IPS DF 19.7 (cell line): ENCODE measurements around the gene DIPK1A.

Source experiments
- DNase-seq: peaks from one replicate; pipeline ENCODE4 v3.0.0-alpha.2; 2013; ENCODE audit warnings: low read depth, low spot score

DIPK1A gene

GRCh38 chr1:92877792-92878191 is 83.5 kb downstream of the DIPK1A start:
- no peak for DNase-seq

DNA sequence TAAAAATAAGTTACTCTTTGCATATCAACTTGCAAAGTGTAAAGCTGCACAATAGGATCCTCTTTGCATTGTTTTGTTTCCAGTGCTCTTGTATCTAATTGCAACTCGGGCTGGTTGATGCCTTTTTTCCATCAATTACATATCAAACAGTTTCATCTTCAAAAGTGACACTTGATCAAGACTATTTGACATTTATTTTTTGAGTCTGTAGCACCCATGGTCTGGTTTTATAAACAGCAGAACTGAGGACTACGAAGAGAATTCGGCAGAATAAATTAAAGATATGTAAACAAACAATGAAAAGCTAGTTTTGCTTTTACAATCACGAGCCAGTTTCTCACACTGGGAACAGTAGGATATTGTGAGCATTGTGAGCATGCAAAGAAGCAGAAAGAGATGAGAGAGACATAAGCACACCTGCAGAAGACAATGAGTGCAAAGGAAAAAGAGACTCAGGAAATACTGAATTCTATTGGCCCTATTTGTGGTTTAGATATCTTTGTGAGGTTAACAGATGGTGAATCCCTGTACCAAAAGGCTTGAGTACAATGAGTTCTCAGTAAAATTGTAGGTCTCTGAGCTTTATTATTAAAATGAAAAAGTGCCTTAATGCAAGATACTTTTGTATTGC is 84.1 kb downstream of the DIPK1A start:
- no peak for DNase-seq

DNA sequence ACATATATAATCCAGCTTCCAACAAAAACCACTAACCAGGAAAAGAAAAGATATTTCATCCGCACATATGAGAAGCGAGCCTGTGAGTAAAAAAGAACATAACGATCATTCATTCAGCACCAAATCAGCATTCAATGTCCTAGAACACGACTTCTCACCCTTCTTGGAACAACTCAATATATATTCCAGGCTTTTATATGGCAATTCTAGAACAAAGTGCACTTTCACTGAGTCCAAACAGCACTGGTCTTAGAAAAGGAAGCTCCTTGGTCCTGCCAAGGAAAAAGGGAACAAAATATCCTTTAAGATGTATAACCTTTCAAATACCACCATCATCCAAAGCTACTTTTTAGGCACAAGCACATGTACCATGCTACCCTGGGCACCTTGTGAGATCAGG is 84.9 kb downstream of the DIPK1A start:
- DNase-seq: no peak

DNA sequence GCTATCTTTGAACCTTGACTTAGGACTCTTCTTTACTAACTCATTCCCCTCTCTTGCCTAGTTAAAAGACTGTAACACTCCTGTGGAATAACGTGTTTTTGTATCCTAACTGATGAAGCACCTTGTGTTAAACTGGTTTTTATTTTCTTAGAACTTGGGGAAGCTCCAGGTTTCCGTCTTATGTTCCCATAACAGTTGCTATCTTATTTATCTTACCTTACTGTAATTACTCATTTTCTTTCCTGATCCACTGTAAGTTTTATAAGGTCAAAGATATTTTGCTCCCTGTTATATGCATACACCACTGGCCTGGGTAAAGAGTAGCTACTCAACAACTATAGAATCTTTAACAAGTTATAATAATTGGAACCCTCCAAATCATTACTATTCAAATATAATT is 86.3 kb downstream of the DIPK1A start:
- no peak for DNase-seq

GRCh38 chr1:92872719-92873118 is 88.5 kb downstream of the DIPK1A start:
- DNase-seq: no peak

GRCh38 chr1:92870591-92870990 is 90.7 kb downstream of the DIPK1A start:
- no peak for DNase-seq

GRCh38 chr1:92864131-92864530 is 97.1 kb downstream of the DIPK1A start:
- no peak for DNase-seq

- DNase-seq: no peak
Measured at GRCh38 chr1:92862605-92863004, 98.7 kb downstream of the DIPK1A start.

DNA sequence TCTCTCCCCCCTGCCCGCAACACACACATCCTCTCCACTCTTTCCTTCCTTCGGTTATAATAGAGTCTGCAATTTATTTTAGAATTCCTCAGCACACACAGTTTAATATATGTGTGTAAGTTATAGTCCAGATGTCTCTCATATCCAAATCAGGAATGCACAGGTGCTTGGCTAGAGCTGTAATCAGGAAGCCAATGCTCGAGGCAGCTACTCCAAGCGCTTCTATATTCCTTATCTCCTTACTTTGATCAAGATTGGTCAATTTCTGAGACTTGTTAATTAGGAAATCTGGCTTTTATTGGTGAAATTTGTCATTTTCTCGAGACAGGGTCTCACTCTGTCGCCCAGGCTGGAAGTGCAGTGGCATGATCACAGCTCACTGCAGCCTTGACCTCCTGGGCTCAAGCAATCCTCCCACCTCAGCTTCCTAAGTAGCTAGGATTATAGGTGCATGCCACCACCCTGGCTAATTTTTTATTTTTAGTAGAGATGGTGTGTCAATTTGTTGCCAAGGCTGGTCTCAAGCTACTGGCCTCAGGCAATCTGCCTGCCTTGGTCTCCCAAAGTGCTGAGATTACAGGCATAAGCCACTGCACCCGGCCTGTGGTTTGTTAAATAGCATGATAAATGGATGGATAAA is 101.7 kb downstream of the DIPK1A start:
- DNase-seq: no peak

DNA sequence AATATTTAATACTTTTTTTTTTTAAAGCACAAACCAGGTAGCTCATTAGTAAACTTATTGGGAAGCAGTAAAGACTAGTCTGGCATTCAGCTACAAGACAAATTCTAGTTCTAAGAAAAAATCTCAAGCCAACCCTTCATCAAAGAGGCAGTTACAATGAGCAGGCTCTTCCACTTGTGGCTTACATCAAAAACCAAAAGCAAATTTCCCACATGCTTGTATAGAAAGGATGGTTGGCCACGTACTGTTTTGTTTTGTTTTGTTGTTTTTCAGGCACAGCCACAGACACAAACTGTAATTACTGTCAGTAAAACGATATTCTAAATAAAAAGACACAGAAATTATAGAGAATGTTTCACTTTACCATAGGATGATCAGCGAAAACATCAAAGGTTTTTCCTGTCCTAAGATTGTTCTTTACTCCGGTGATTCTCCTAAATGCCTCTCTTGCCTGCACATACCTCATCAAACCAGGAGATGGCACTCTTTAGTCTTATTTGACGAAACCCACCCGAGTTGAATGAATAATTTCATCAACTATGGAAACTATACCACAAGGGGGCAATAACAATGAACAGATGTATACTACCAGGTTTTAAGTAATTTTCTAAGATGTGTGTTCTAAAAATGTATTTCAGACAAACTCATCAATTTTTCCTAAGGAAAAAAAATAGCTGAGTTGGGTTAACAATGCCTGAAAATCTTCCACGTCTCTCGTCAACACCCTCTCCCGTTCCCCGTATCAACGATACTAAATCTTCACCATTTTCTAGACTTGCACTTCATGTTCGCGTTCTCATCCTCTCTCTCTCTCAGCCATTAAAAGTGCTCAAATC is 102.5 kb downstream of the DIPK1A start:
- peak; percentile 23 for DNase-seq

DNA sequence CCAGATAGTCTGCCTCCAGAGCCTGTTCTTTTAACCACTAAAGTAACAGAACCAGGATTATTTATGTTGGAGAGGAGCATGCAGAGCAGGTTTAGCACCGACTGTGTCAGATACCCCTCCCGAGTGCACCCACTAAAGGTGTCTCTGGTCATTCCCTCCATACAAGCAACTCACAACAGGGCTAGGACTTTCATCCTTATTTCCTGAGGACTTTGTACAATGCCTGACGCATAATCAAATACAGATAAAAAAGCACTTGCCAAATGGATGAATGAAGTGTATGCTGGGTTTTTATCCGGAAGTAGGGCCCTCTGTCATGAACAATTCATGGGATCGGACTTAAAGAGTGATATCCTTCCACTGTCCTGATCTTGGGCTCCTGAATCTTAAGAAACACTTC is 103.4 kb downstream of the DIPK1A start:
- no peak for DNase-seq

- no peak for DNase-seq
Measured at GRCh38 chr1:92855236-92855635, 106.0 kb downstream of the DIPK1A start.

GRCh38 chr1:92854101-92854785 is 107.0 kb downstream of the DIPK1A start:
- DNase-seq: no peak

DNA sequence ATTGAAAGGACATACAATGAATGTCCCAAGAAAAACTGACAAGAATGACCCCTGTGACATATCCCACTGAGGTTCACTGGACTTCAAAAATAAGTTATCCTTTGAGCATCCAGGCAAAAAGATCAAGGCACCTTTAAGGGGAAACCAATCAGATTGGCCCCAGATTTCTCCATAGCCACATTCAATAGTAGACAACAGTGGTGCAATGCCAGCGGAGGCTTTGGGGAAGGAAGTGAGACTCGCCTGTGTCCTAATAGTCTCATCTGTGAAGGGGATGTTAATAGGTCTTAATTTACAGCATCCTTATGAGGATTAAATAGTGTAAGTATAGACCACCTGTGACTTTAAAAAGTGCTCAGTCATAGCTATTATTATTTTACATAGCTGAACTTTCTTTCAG is 108.0 kb downstream of the DIPK1A start:
- DNase-seq: no peak

GRCh38 chr1:92851729-92852128 is 109.5 kb downstream of the DIPK1A start:
- no peak for DNase-seq

- no peak for DNase-seq
Measured at GRCh38 chr1:92850019-92850418, 111.2 kb downstream of the DIPK1A start.

DNA sequence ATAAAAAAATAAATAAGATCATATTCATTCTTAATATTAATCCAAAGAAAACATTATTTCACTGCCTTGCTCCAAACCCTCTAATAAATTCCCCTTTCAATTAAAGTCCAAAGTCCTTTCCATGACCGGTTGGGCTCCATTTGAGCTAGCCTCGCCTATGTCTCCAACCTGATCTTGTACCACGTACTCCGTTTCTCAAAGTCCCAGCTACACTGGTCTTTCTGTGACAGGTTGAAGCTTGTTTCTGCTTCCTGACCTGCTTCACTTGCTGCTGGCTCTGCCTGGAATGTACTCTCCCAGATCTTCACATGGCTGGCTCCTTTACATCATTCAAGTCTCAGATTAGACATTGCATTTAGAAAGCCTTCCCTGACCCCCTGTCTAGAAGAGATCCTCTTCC is 113.1 kb downstream of the DIPK1A start:
- DNase-seq: no peak

DNA sequence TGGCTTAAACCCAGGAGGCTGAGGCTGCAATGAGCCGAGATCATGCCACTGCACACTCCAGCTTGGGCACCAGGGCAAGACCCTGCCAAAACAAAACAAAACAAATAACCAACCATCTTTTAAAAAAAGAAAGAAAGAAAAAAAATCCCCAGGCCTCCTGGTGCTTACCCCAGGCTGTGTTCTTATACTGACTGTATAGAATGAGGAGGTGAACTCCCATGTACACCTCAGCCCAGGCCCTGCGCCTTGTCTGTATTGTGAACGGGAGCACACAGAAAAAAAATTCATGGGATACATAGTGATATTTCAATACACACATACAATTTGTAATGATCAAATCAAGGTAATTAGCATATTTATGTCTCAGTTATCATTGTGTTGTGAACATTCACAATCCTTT is 115.4 kb downstream of the DIPK1A start:
- no peak for DNase-seq

DNA sequence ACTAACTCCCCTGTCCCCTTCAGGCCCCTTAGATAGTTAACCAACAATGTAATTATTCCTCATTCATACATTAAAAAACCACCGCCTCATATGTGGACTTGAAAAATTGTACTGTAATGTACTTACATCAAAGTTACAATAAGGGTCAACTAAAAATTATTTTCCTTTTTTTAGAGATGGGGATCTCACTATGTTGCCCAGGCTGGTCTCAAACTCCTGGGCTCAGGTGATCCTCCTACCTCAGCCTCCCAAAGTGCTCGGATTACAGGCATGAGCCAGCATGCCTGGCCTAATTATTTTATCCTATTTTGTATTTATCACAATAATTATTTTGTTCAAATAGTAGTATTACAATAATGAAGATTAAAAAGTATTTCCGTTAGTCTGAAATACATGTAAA is 116.8 kb downstream of the DIPK1A start:
- DNase-seq: no peak

DNA sequence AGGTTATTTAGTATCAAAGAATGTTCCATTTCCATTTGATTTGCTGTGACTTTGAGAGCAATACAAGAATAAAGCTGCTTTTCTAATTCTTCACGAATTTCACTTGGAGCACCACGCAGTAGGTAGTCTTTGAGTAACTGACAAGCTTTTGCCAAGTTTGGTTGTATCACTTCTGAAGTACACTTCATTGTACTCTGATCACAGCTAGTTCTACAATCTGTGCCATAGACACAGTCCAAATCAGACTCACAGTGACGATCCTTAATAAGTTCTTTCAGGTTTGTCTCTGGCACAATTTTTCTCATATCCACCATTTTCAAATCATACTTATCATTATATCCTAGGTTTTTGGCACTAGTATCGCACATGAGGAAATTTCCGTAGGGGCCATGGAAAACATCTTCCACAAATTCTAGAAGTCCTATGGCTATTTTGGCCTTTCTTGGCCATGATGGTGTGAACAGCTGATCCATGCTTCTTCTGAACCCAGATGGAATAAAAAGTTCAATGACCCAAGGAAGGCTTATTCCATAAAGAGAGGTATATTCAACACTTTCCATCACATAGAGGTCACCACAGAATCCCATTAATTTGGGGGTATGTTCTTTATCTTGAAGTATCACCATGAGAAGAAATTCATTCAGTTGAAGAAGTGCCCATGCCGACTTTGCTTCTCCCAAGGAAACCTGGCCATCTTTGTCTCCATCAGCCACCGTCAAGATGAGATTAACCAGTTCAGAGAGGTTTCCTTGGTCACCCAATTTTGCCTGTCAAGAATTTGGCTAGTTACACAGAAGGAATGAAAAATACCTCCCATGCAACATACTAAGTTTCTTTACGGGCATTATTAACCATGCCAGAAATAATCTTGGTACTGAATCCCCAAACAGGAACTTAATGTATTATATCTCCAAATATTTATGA is 117.6 kb downstream of the DIPK1A start:
- DNase-seq: no peak

GRCh38 chr1:92843046-92843423 is 118.2 kb downstream of the DIPK1A start:
- no peak for DNase-seq
